DOHH2 (cell line): ENCODE measurements around the gene WFDC13.

Source experiments
- EZH2phosphoT487 ChIP-seq: fragments of 200-600 bp; sonication (generic); IDR thresholded peaks from 2 replicates; pipeline ENCODE4 v1.6.1; 2017; ENCODE audit warnings: borderline replicate concordance, mild to moderate bottlenecking, antibody characterized with exemption, low read length, moderate library complexity, mixed read lengths
- TF ChIP-seq, protein P1 (sequence below): fragments of 200-600 bp; sonication (generic); IDR thresholded peaks from one replicate; pipeline ENCODE4 v1.5.1; 2014; ENCODE audit warnings: antibody characterized with exemption, mild to moderate bottlenecking, low read depth, low read length; ENCODE audit not compliant: poor library complexity, severe bottlenecking

DNA sequence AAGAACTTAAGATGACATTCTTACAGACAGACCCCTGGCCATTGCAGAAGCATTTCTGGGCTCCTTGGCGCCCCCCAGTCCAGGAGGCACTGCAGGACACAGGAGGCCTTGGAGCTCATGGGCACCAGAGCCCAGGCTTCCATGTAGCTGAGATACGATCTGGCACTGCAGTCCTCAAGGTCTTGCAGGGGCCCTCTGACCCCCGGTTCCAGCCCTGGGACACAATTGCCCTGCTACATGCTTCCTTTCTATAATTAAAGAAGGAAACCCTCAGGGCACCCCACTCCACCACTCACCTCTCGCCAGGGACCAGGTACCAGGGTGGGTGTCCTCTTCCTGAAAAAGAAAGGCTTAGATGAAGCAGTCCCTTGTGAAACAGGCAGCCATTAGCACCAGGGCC is 56.3 kb downstream of the WFDC13 start:
- TF ChIP-seq, protein P1, sequence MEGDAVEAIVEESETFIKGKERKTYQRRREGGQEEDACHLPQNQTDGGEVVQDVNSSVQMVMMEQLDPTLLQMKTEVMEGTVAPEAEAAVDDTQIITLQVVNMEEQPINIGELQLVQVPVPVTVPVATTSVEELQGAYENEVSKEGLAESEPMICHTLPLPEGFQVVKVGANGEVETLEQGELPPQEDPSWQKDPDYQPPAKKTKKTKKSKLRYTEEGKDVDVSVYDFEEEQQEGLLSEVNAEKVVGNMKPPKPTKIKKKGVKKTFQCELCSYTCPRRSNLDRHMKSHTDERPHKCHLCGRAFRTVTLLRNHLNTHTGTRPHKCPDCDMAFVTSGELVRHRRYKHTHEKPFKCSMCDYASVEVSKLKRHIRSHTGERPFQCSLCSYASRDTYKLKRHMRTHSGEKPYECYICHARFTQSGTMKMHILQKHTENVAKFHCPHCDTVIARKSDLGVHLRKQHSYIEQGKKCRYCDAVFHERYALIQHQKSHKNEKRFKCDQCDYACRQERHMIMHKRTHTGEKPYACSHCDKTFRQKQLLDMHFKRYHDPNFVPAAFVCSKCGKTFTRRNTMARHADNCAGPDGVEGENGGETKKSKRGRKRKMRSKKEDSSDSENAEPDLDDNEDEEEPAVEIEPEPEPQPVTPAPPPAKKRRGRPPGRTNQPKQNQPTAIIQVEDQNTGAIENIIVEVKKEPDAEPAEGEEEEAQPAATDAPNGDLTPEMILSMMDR: no peak
- TF ChIP-seq EZH2phosphoT487: no peak
